HG03103 (cell line): ENCODE data around the gene UBN1.
A peak's percentile ranks its signal among the peaks of the same experiment; 100 is the strongest.

Experiments
- ATAC-seq: cut with Tn5 transposase; IDR thresholded peaks from one replicate; pipeline ENCODE4 v1.9.1; 2021; ENCODE audit warnings: low read depth; ENCODE audit not compliant: unreplicated experiment

UBN1 gene

GRCh38 chr16:4814046-4814445 is 33.2 kb upstream of the UBN1 start:
- no peak for ATAC-seq

DNA sequence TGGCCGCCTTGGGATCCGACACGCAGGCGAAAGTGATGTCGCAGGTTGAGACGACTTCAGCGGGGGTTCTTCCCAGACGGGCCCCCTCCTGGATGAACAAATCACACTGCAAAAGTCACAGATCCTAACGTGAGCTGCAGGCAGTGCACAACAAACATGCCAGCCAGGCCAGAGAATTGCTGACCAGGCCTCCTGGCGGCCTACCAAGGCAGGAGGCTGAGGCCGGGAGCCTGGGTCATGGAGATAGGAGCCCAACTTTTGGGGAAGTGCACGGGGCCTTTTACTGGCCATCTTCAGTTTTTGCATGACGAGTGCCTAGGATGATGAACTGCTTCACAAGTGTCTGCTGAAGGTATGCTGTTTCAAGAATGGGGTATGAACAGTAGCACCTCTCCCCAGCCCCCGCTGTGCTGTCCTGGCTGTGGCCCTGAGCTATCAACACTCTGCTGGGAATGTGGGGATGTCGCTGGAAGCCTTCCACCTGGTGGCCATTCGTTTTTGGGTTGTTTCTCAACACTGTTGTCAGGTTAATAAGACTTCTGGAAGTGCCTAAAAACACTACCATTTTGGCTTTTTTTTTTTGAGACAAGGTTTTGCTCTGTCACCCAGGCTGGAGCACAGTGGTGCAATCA is 32.6 kb upstream of the UBN1 start:
- ATAC-seq, result no peak

DNA sequence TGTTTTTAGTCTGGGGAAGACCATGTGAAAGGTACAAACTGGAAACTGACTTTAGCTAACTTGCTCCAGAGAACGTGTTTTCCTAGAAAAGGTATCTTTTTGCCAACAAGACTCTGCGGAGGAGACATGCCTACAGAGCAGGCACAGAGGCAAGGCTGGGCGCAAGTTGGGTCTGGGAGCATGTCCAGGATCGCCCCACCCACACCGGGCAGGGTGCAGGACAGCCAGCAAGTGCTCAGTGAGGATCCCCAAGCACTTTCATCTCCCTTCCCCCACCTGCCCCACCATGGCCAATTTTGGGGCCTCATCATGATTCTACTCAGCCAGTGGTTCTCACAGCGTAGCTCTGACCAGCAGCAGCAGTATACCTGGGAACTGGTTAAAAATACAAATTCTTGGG is 26.6 kb upstream of the UBN1 start:
- no peak for ATAC-seq

DNA sequence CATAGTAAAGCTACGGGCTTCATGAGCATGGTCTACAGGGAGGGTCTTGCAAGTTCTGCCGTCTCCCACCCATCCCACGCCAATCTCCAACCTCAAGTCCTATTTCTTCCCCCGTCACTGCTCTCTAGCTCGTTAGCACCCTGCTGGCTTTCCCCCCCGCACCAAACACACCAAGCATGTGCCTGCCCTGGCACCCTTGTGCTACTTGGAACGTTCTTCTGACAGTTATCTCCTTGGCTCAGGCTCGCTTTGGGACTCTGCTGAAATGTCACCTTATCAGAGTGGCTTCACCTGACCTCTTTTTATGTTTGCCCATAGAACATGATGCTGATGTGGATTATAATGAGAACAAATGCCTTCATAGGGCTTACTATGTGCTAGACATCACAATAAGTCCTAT is 22.1 kb upstream of the UBN1 start:
- ATAC-seq, result no peak

- no peak for ATAC-seq
Measured at GRCh38 chr16:4826526-4826925, 20.8 kb upstream of the UBN1 start.

GRCh38 chr16:4826980-4827379 is 20.3 kb upstream of the UBN1 start:
- ATAC-seq, result no peak

- ATAC-seq, result no peak
Measured at GRCh38 chr16:4828567-4829321, 18.5 kb upstream of the UBN1 start.

DNA sequence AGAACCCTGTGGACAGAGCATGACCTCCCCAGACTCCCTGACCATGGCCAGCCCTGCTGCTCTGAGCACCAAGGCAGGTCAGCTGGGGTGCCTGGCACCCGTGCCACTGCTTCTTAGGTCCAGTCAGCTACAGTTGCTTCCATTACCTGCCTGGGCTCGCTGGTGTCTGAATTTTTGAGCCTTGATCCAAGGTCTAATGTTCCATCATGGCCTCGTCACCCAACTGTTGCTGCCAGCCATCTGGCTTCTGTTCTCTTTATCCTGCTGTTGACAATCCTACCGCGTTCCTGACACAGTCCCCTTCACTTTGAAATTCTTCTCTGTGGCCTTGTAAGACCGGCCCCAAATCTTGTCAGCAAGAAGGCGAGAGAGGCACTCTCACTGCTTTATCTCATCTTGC is 16.9 kb upstream of the UBN1 start:
- no peak for ATAC-seq

DNA sequence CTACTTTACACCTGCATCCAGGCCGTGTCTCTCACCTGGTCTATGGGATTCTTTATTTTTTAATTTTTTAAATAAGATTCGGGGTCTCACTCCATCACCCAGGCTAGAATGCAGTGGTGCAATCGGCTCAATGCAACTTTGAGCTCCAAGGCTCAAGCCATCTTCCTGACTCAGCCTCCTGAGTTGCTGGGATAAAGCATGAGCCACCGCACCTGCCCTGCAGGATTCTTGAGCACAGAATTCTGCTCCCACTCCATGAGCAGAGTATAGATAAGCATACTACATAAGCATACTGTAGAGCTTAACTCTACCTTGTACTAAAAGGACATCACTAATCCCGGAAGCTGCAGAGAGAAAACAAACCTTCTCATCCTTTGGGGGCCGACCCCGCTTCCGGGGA is 15.7 kb upstream of the UBN1 start:
- no peak for ATAC-seq

GRCh38 chr16:4832698-4833343 is 14.5 kb upstream of the UBN1 start:
- ATAC-seq, result no peak

DNA sequence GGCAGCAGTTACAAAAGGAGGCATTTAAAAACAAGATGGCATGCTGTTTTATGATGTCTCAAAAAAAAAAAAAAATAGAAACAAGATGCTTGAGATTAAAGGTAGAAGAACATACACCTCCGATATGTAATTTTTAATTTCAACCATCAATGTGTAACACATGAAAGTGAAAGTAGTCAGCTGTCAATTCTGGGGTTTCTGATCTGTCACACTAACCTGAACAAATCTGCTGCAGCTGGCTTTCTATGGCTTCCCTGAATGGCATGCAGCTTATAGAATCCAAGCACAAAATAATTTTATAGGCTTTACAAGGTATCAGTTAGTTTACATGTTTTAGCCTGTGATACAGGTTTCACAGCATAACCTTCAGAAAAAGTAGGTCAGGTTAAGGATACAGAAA is 13.7 kb upstream of the UBN1 start:
- no peak for ATAC-seq

- no peak for ATAC-seq
Measured at GRCh38 chr16:4836727-4837126, 10.6 kb upstream of the UBN1 start.

DNA sequence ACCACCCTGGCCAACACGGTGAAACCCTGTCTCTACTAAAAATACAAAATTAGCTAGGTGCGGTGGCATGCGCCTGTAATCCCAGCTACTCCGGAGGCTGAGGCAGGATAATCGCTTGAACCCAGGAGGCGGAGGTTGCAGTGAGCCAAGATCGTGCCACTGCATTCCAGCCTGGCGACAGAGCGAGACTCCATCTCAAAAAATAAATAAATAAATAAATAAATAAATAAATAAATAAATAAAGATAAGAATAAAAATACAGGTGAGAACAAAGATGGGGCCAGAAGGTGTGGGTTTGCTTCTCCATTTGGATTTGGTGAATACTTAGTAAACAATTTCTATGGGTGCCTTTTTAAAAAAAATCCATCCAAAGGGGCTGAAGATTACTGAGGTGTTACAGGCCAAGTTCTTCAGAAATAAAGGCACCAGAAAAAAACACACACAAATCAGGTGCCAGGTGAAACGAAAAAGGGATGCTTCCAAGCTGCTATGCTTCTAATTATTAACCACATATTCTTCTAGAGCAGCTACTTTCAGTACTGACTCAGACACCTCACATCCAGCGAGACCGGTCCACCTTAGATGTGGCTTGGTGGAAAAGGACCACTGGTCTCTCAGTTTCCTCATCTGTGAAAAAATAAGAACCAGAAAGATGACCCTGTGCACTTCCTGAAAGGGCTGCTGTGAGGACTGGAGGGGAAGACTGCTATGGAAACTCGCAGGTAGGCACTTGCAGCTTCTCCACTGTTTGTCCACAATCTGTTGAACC is 9.4 kb upstream of the UBN1 start:
- no peak for ATAC-seq

GRCh38 chr16:4839942-4840341 is 7.3 kb upstream of the UBN1 start:
- no peak for ATAC-seq

- no peak for ATAC-seq
Measured at GRCh38 chr16:4840984-4841383, 6.3 kb upstream of the UBN1 start.

GRCh38 chr16:4846503-4846900 is 779 bp upstream of the UBN1 start:
- ATAC-seq, result peak; percentile 23

GRCh38 chr16:4847774-4848587 is 700 bp downstream of the UBN1 start:
- ATAC-seq, result peak; percentile 6

- ATAC-seq, result no peak
Measured at GRCh38 chr16:4850211-4850610, 2.9 kb downstream of the UBN1 start.

DNA sequence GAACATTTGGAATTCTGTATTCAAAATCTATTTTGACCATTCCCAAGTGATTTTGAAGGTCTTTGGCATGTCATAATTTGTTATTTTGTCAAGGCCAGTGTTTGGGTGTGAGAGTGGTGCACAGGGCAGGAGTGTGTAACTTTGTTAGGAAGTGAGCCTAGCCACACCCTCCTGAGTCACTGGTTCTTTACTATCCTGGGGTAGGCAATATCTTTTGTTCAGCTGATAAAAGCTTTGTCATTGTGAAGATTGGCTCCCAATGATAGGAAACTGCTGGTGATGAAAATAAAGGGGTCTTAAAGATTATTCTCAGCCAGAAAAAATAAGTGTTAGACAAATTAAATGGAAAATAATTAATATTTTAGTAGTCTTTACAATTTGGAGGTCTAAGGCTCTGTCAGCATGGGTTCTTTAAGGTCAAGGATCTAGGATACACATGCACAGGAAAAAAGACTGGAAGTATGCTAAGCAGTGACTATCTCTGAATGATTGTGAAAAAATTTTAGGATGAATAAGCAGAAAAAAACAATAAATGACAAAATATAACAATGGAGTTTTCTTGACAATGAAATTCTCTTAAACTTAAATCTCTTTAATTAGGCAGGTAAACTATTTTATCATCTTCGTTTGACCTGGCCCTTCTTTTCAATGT is 5.1 kb downstream of the UBN1 start:
- ATAC-seq, result no peak

DNA sequence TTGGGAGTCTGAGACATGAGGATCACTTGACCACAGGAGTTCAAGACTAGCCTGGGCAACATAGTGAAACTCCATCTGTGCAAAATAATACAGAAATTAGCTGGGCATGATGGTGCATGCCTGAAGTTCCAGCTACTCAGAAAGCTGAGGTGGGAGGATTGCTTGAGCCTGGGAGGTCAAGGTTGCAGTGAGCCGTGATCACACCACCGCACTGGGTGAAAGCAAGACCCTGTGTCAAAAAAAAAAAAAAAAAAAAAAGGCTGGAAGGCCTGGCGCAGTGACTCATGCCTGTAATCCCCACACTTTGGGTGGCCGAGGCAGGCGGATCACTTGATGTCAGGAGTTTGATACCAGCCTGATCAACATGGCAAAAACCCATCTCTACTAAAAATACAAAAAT is 8.1 kb downstream of the UBN1 start:
- ATAC-seq, result no peak
